H1 (cell line): ENCODE data around the gene FNDC7. TPM values are rescaled to one million over a fixed set of nuclear protein-coding genes. Genes with fewer than 3 reads are reported as not detected.

ENCODE experiments used
- CTCF ChIA-PET: fragments of 300-600 bp; sonication (Branson Sonifier 250); formaldehyde crosslinking; loops from one replicate; lab custom pipeline; 2021; ENCODE audit not compliant: partially characterized antibody; lab: Charles Lee
- POLR2A ChIA-PET: fragments of 300-600 bp; sonication (Branson Sonifier 250); formaldehyde crosslinking; loops from one replicate; lab custom pipeline; 2021; ENCODE audit warnings: inconsistent platforms; ENCODE audit not compliant: partially characterized antibody; lab: Charles Lee
- DNase-seq, 2 experiments: peaks; one replicate each; pipeline versions ENCODE4 v3.0.0 to v3.0.0-alpha.2; 2010 to 2022; ENCODE audit warnings: low spot score in 2 of 2, low read depth in 1 of 2, mixed read lengths in 1 of 2
- FAIRE-seq: peaks from 2 replicates; lab custom pipeline; 2011; peaks lifted over from hg19 to GRCh38; lab: Jason Lieb, UNC
- H2AFZ ChIP-seq: 2 replicates; pipeline ENCODE4 v1.8.1; 2012; ENCODE audit warnings: low read length, inconsistent platforms
- H2AK5ac ChIP-seq: 2 replicates; pipeline ENCODE4 v1.6.1; 2013; ENCODE audit warnings: low read depth, low read length
- H2BK120ac ChIP-seq: replicated peaks from 2 replicates; pipeline ENCODE3; 2013; ENCODE audit warnings: low read depth, low read length, inconsistent platforms
- H2BK12ac ChIP-seq: 2 replicates; pipeline ENCODE4 v1.6.1; 2013; ENCODE audit warnings: low read depth, low read length
- H2BK15ac ChIP-seq: 2 replicates; pipeline ENCODE4 v1.6.1; 2013; ENCODE audit warnings: low read length
- H2BK20ac ChIP-seq: 2 replicates; pipeline ENCODE4 v1.6.1; 2013; ENCODE audit warnings: low read length
- H2BK5ac ChIP-seq: 2 replicates; pipeline ENCODE4 v1.6.1; 2013; ENCODE audit warnings: low read depth, low read length
- H3K14ac ChIP-seq: 2 replicates; pipeline ENCODE4 v1.6.1; 2013; ENCODE audit warnings: inconsistent platforms; ENCODE audit not compliant: insufficient read length
- H3K18ac ChIP-seq: 2 replicates; pipeline ENCODE4 v1.6.1; 2013; ENCODE audit warnings: low read length; ENCODE audit errors: extremely low read depth
- H3K23ac ChIP-seq: 2 replicates; pipeline ENCODE4 v1.6.1; 2013; ENCODE audit warnings: inconsistent platforms; ENCODE audit not compliant: insufficient read length
- H3K23me2 ChIP-seq: 2 replicates; pipeline ENCODE4 v1.6.1; 2013; ENCODE audit warnings: low read depth, low read length
- H3K27ac ChIP-seq: 2 replicates; pipeline ENCODE4 v1.6.1; 2011; ENCODE audit warnings: low read depth, low read length, inconsistent platforms
- H3K27me3 ChIP-seq, 4 experiments: replicated peaks in 1 of 4; 1 replicate in 1 of 4; 2 replicates in 3 of 4; pipeline versions ENCODE4 v1.6.1 to v1.8.1; 2011 to 2013; ENCODE audit warnings: low read length in 3 of 4, mild to moderate bottlenecking in 3 of 4, inconsistent platforms in 2 of 4, mixed read lengths in 2 of 4, moderate library complexity in 1 of 4; ENCODE audit not compliant: control insufficient read depth in 3 of 4, insufficient read depth in 3 of 4; ENCODE audit errors: extremely low read depth in 1 of 4
- H3K36me3 ChIP-seq, 4 experiments: 2 replicates each; pipeline versions ENCODE4 v1.6.1 to v1.8.1; 2011 to 2013; ENCODE audit warnings: mild to moderate bottlenecking in 4 of 4, low read length in 3 of 4, moderate library complexity in 2 of 4, control low read depth in 1 of 4, inconsistent platforms in 1 of 4; ENCODE audit not compliant: insufficient read depth in 4 of 4, control insufficient read depth in 2 of 4
- H3K4ac ChIP-seq: replicated peaks from 2 replicates; pipeline ENCODE3; 2013; ENCODE audit warnings: low read length, low read depth, mixed read lengths, inconsistent platforms; ENCODE audit not compliant: insufficient read length
- H3K4me1 ChIP-seq, 4 experiments: replicated peaks in 1 of 4; 1 replicate in 1 of 4; 2 replicates in 3 of 4; pipeline versions ENCODE4 v1.6.1 to v1.8.1; 2011 to 2013; ENCODE audit warnings: low read length in 3 of 4, inconsistent platforms in 2 of 4, mixed read lengths in 1 of 4; ENCODE audit not compliant: insufficient read depth in 4 of 4, control insufficient read depth in 3 of 4
- H3K4me2 ChIP-seq, 2 experiments: 2 replicates each; pipeline versions ENCODE4 v1.6.1 to v1.8.1; 2011 to 2013; ENCODE audit warnings: low read depth in 2 of 2, low read length in 2 of 2, control low read depth in 1 of 2, inconsistent platforms in 1 of 2, mild to moderate bottlenecking in 1 of 2; ENCODE audit not compliant: insufficient read depth in 1 of 2
- H3K4me3 ChIP-seq, 4 experiments: fragments of 200-600, 300-600 bp in 1 of 4; sonication (generic), shearing (Covaris generic), sonication (Bioruptor Twin) in 1 of 4; 2 replicates each; pipeline versions ENCODE4 v1.5.1 to v1.8.1; 2011 to 2016; ENCODE audit warnings: low read length in 4 of 4, low read depth in 3 of 4, control low read depth in 2 of 4, inconsistent platforms in 2 of 4, mild to moderate bottlenecking in 2 of 4, mixed read lengths in 1 of 4, moderate library complexity in 1 of 4; ENCODE audit not compliant: insufficient read depth in 2 of 4; ENCODE audit errors: extremely low read depth in 1 of 4
- H3K56ac ChIP-seq: replicated peaks from 2 replicates; pipeline ENCODE3; 2013; ENCODE audit warnings: low read depth, mild to moderate bottlenecking, mixed read lengths, low read length, inconsistent platforms; ENCODE audit not compliant: insufficient read length
- H3K79me1 ChIP-seq: 2 replicates; pipeline ENCODE4 v1.6.1; 2013; ENCODE audit warnings: low read depth, low read length, control low read depth
- H3K79me2 ChIP-seq, 2 experiments: 2 replicates each; pipeline versions ENCODE4 v1.6.1 to v1.8.1; 2012 to 2013; ENCODE audit warnings: low read length in 2 of 2, mild to moderate bottlenecking in 2 of 2, inconsistent platforms in 1 of 2; ENCODE audit not compliant: insufficient read depth in 2 of 2, control insufficient read depth in 1 of 2
- H3K9ac ChIP-seq, 4 experiments: replicated peaks in 1 of 4; 1 replicate in 1 of 4; 2 replicates in 3 of 4; pipeline versions ENCODE4 v1.6.1 to v1.8.1; 2011 to 2013; ENCODE audit warnings: low read depth in 3 of 4, low read length in 3 of 4, control low read depth in 2 of 4, mild to moderate bottlenecking in 2 of 4, moderate library complexity in 2 of 4, inconsistent platforms in 1 of 4; ENCODE audit errors: extremely low read depth in 1 of 4
- H3K9me3 ChIP-seq, 2 experiments: 2 replicates each; pipeline versions ENCODE4 v1.6.1 to v1.8.1; 2012 to 2013; ENCODE audit warnings: mild to moderate bottlenecking in 2 of 2, moderate library complexity in 2 of 2, control low read depth in 1 of 2, inconsistent platforms in 1 of 2, low read depth in 1 of 2, low read length in 1 of 2, mixed read lengths in 1 of 2; ENCODE audit not compliant: insufficient read depth in 2 of 2
- H4K20me1 ChIP-seq, 2 experiments: replicated peaks in 1 of 2; 2 replicates each; pipeline versions ENCODE3 to v1.8.1; 2011 to 2013; ENCODE audit warnings: inconsistent platforms in 2 of 2, low read length in 2 of 2, mild to moderate bottlenecking in 1 of 2; ENCODE audit not compliant: insufficient read depth in 2 of 2, control insufficient read depth in 1 of 2
- H4K5ac ChIP-seq: 2 replicates; pipeline ENCODE4 v1.6.1; 2013; ENCODE audit warnings: low read length, low read depth, mixed read lengths, inconsistent platforms; ENCODE audit not compliant: insufficient read length
- H4K8ac ChIP-seq: 2 replicates; pipeline ENCODE4 v1.8.0; 2013; ENCODE audit warnings: mild to moderate bottlenecking, moderate library complexity, low read length, inconsistent platforms; ENCODE audit not compliant: insufficient read depth; ENCODE audit errors: extremely low read depth
- H4K91ac ChIP-seq: replicated peaks from 2 replicates; pipeline ENCODE3; 2013; ENCODE audit warnings: low read length, mixed read lengths, inconsistent platforms; ENCODE audit not compliant: insufficient read length
- CBX8 ChIP-seq: fragments of 300-800, 300-1000 bp; sonication (generic); IDR thresholded peaks from 2 replicates; pipeline ENCODE4 v1.7.1; 2016; ENCODE audit warnings: low read depth, low read length, borderline replicate concordance
- FOSL1 ChIP-seq: IDR thresholded peaks from 2 replicates; pipeline ENCODE4 v1.6.1; 2011; ENCODE audit warnings: mild to moderate bottlenecking, low read depth, low read length, moderate library complexity; ENCODE audit not compliant: insufficient read depth
- NANOG ChIP-seq: IDR thresholded peaks from 2 replicates; pipeline ENCODE4 v1.6.1; 2011; ENCODE audit warnings: low read length, low read depth, mild to moderate bottlenecking, inconsistent platforms; ENCODE audit not compliant: insufficient read depth, poor library complexity, severe bottlenecking
- RBBP5 ChIP-seq: IDR thresholded peaks from 2 replicates; pipeline ENCODE4 v1.7.1; 2012; ENCODE audit warnings: low read depth, mild to moderate bottlenecking, inconsistent platforms, low read length, moderate library complexity, borderline replicate concordance
- RNF2 ChIP-seq: fragments of 200-900, 300-1000 bp; sonication (generic); IDR thresholded peaks from 2 replicates; pipeline ENCODE4 v1.7.1; 2016; ENCODE audit warnings: borderline replicate concordance, low read depth, mild to moderate bottlenecking, antibody characterized with exemption, low read length; ENCODE audit not compliant: poor library complexity, severe bottlenecking; ENCODE audit errors: missing control alignments
- SIX5 ChIP-seq: IDR thresholded peaks from 2 replicates; pipeline ENCODE4 v1.6.1; 2011; ENCODE audit warnings: mild to moderate bottlenecking, low read depth, low read length
- SUZ12 ChIP-seq: fragments of 200-600 bp; sonication (generic); IDR thresholded peaks from 2 replicates; pipeline ENCODE4 v1.6.1; 2012; ENCODE audit warnings: mild to moderate bottlenecking, inconsistent platforms, low read length, moderate library complexity, mixed read lengths
- YY1 ChIP-seq: IDR thresholded peaks from 2 replicates; pipeline ENCODE4 v1.6.1; 2011; ENCODE audit warnings: low read depth, mild to moderate bottlenecking, low read length
- WGBS, 2 experiments: shearing (Covaris generic) in 1 of 2; methylation state at CpG; one replicate each; pipeline versions ENCODE4 v1.1.6 to v1.1.7; 2013 to 2015; ENCODE audit warnings: low lambda C conversion rate in 2 of 2, mixed read lengths in 2 of 2, inconsistent platforms in 1 of 2, low coverage in 1 of 2, missing lambda C conversion rate in 1 of 2; ENCODE audit not compliant: insufficient replicate concordance in 2 of 2, insufficient coverage in 1 of 2, insufficient read length in 1 of 2; ENCODE audit errors: extremely low coverage in 1 of 2, missing lambda C conversion rate in 1 of 2; 5-methylcytosine and 5-hydroxymethylcytosine counted together
- polyA plus RNA-seq, 7 experiments: library from polyadenylated mRNA; depleted of rRNA in 3 of 7; stranded (reverse) in 5 of 7; unstranded in 2 of 7; fragments of >200 nt in 5 of 7; fragments of 200-250 nt in 2 of 7; gene quantifications; 1 replicate in 5 of 7; 2 replicates in 1 of 7; 4 replicates in 1 of 7; pipeline versions ENCODE4 v1.2.1 to v1.2.3, GENCODE V29; 2011 to 2013; ENCODE audit warnings: missing spikeins in 2 of 7, mixed read lengths in 2 of 7
- total RNA-seq: library from RNA; stranded (reverse); fragmentation: NEBNext Ultra II Directional; extraction: Animal tissue kit (Norgen Biotek cat#: 25700); gene quantifications from 2 replicates; pipeline ENCODE4 v1.2.1, GENCODE V29; 2021

FNDC7 gene
- total and polyA plus RNA-seq, 2 of the 8 experiments (the other 6 are each of a cell fraction or from before 2014, with no cell fraction given): 0.13 to 0.20 TPM

- no peaks in the 10 kb centered on the region for H3K36me3 ChIP-seq
- no peak overlapping the region for H4K5ac ChIP-seq
- FAIRE-seq: no peak
- no peaks in the 10 kb centered on the region for H3K79me2 ChIP-seq
- no peak overlapping the region for H2AFZ ChIP-seq
- H3K27me3 ChIP-seq: no peaks in the 10 kb centered on the region
- H3K4me2 ChIP-seq: no peak overlapping the region
- no peak overlapping the region for H4K8ac ChIP-seq
- H2BK15ac ChIP-seq: no peak overlapping the region
- no peaks in the 10 kb centered on the region; the same call in 1 of the 2 replicates for H3K23me2 ChIP-seq
- no peaks in the 10 kb centered on the region; the same call in 1 of the 2 replicates for H3K79me1 ChIP-seq
- no peak overlapping the region for H3K23ac ChIP-seq
- 70% methylated on average over 6 of the region's 6 CpGs; no CpG with 5 or more reads in 1 of the 2 experiments for WGBS, 2 experiments
- H4K20me1 ChIP-seq: no peaks in the 10 kb centered on the region
- H2BK5ac ChIP-seq: no peak overlapping the region
- peaks cover 0 to 5% (median 0%) of the 10 kb centered on the region in 4 experiments; a peak in 1 of 7 replicates for H3K4me1 ChIP-seq
- H2BK20ac ChIP-seq: no peak overlapping the region
- H3K14ac ChIP-seq: no peak overlapping the region
- no peak overlapping the region for H3K4me3 ChIP-seq
- no peak overlapping the region for H3K4ac ChIP-seq
- no peaks in the 10 kb centered on the region for H3K9me3 ChIP-seq
- H4K91ac ChIP-seq: no peak overlapping the region
- H2BK120ac ChIP-seq: no peak overlapping the region
- H3K18ac ChIP-seq: no peak overlapping the region
- H3K9ac ChIP-seq: peak overlapping the region in 1 of 4 experiments; percentile 34; a peak in 1 of 7 replicates
- TF ChIP-seq YY1 (no peak), RNF2 (no peak), CBX8 (no peak), NANOG (no peak), FOSL1 (no peak), SUZ12 (no peak), SIX5 (no peak), RBBP5 (no peak)
- no peak overlapping the region for H2BK12ac ChIP-seq
- H2AK5ac ChIP-seq: no peak overlapping the region
- CTCF ChIA-PET: interaction anchor here (4.8 kb wide), 1 partner anchor 11 kb away, joined by 29 read pairs; the partner anchor contains the start of gene FNDC7
- no peak for DNase-seq
- H3K56ac ChIP-seq: no peak overlapping the region
- H3K27ac ChIP-seq: no peak overlapping the region
- POLR2A ChIA-PET: interaction anchor here (0.9 to 1.9 kb wide), 3 partner anchors 14 to 19 kb away, joined by 3 to 5 read pairs (median 4); no protein-coding TSS in a partner anchor
Observed at GRCh38 chr1:108722292-108722691, 9.6 kb downstream of the FNDC7 start.
